Gastrocnemius medialis (tissue), 4 donors: ENCODE results near the gene ISM2.

ENCODE experiments used
- POLR2A ChIP-seq, 2 donors: fragments of 450-650 bp; IDR thresholded peaks; one replicate each; pipeline ENCODE4 v1.6.1; 2017; ENCODE audit warnings: antibody characterized with exemption in 2 of 2, mild to moderate bottlenecking in 2 of 2, moderate library complexity in 2 of 2
- TF ChIP-seq, protein P1 (sequence below), 5 experiments: fragments of 450-650 bp in 3 of 5; fragments of 200-600 bp in 2 of 5; sonication (generic) in 2 of 5; IDR thresholded peaks in 4 of 5; conservative IDR thresholded peaks in 1 of 5; 1 replicate in 4 of 5; 2 replicates in 1 of 5; pipeline ENCODE4 v1.5.1; 2016 to 2019; ENCODE audit warnings: antibody characterized with exemption in 5 of 5, mild to moderate bottlenecking in 3 of 5, moderate library complexity in 3 of 5

DNA sequence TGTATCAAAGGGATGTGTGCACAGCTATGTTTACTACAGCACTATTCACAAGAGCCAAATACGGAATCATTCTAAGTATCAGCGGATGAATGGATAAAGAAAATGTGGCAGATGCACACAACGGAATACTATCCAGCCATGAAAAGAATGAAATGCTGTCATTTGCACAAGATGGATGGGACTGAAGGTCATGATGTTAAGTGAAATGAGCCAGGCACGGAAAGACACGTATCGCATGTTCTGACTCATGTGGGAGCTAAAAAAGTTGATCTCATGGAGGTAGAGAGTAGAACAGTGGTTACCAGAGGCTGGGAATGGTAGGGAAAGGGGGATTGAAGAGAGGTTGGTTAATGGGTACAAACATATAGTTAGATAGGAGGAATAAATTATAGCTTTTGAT, 25.9 kb upstream of the ISM2 start:
- TF ChIP-seq, protein P1, sequence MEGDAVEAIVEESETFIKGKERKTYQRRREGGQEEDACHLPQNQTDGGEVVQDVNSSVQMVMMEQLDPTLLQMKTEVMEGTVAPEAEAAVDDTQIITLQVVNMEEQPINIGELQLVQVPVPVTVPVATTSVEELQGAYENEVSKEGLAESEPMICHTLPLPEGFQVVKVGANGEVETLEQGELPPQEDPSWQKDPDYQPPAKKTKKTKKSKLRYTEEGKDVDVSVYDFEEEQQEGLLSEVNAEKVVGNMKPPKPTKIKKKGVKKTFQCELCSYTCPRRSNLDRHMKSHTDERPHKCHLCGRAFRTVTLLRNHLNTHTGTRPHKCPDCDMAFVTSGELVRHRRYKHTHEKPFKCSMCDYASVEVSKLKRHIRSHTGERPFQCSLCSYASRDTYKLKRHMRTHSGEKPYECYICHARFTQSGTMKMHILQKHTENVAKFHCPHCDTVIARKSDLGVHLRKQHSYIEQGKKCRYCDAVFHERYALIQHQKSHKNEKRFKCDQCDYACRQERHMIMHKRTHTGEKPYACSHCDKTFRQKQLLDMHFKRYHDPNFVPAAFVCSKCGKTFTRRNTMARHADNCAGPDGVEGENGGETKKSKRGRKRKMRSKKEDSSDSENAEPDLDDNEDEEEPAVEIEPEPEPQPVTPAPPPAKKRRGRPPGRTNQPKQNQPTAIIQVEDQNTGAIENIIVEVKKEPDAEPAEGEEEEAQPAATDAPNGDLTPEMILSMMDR (IDR thresholded peaks at IDR 0.05 in 4 of 5, conservative IDR thresholded peaks at IDR 0.05 in 1 of 5): no peak
- TF ChIP-seq POLR2A (IDR thresholded peaks at IDR 0.05): no peak
